ENCODE results near the gene SMURF1.

GRCh38 chr7:99037327-99037940 lies 106.5 kb downstream of the SMURF1 start:
- no peak for TF ChIP-seq POLR2A (IDR thresholded peaks at IDR 0.05; ENCODE audit: low read depth)
- TF ChIP-seq POLR2AphosphoS5 (IDR thresholded peaks at IDR 0.05), result no peak
- TF ChIP-seq CTCF (IDR thresholded peaks at IDR 0.05), result no peak

Data from esophagus muscularis mucosa (tissue), 3 donors.